GM21423 (cell line): ENCODE measurements around the gene CTDNEP1.
"Not testable (repeated sequence)": the region's sequence is repeated elsewhere in the genome, so short reads cannot be mapped to it uniquely, and the experiment has no call there.

Experiments used
- ATAC-seq: cut with Tn5 transposase; IDR thresholded peaks from one replicate; pipeline ENCODE4 v1.9.1; 2021; ENCODE audit warnings: mild to moderate bottlenecking, moderate library complexity; ENCODE audit not compliant: unreplicated experiment

Gene CTDNEP1

DNA sequence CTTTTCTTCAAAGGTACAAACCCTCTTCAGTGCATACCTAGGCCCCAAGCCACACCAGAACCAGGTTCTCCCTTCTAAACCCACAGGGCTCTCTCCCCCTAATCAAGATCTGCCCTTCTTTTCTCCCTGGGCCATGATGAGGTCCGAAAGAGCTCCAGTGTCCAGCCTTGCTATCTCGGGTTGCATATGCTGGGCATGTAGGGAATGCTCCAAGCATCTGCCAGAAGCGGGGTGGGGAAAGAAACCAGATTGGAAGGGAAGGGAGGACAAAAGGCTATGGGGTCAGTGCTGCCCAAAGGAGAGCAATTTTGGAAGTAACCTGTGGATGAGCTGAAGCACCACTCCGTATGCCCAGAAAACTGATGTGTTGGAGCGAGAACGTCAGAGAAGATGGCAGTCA is 2.3 kb downstream of the CTDNEP1 start:
- no peak for ATAC-seq

DNA sequence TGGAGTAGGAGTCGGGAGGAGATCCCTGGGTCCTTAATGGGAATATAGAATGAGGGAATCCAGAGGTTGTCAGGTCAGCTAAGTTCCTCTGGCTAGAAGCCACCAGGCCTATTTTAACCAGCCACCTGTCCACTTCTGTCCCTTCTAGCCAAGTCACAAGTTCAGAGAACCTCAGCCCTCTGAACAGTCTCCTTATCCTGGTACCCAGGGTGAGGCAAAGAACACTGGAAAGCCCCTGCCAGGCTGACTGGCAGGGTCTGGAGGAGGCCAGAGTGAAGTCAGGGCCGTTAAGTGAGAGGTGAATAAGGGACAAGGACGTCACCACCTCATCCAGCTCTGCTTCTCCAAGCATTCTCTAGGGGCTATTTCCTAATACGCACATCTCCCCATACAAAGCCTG is 2.7 kb downstream of the CTDNEP1 start:
- no peak for ATAC-seq

DNA sequence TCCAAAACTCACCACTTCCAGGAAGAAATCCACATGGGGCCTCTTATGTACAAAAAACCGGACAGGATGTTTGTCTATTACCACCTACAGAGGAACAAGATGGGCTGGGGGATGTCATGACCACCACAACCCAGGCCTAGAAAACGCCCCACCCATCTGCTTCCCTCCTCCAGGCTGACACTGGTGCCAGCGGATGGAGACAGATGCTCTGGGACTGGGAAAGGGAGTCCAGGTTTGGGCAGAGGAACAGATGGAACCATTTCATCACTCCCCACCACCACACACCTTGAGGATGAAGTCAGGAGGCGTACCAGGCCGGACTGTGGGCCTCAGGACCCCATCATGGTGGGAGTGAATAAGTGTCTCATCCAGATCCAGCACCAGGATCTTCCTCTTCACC is 4.8 kb downstream of the CTDNEP1 start:
- no peak for ATAC-seq

DNA sequence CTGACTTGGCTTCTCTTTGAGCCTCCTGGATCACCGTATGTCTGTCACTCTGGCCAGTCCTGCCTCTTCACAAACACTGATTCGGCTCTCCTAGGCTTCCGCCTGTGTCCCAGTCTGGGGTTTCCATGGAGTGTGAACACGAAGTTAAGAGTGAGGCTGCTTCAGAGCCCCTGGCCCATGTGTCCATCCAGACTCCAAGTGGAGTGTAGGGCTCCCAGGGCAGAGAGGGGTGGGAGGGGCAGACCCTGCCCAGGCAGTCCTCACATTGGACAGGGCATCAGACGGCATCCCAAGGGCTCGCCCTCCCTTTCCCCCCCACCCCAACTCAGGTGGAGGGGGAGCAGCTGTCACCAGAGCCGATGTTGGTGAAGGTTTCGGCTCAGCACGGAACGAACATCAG is 7.7 kb downstream of the CTDNEP1 start:
- not testable (repeated sequence) for ATAC-seq

GRCh38 chr17:7243453-7243729 is 8.1 kb downstream of the CTDNEP1 start:
- ATAC-seq: no peak

GRCh38 chr17:7242717-7243452 is 8.6 kb downstream of the CTDNEP1 start:
- ATAC-seq: peak; percentile 39

DNA sequence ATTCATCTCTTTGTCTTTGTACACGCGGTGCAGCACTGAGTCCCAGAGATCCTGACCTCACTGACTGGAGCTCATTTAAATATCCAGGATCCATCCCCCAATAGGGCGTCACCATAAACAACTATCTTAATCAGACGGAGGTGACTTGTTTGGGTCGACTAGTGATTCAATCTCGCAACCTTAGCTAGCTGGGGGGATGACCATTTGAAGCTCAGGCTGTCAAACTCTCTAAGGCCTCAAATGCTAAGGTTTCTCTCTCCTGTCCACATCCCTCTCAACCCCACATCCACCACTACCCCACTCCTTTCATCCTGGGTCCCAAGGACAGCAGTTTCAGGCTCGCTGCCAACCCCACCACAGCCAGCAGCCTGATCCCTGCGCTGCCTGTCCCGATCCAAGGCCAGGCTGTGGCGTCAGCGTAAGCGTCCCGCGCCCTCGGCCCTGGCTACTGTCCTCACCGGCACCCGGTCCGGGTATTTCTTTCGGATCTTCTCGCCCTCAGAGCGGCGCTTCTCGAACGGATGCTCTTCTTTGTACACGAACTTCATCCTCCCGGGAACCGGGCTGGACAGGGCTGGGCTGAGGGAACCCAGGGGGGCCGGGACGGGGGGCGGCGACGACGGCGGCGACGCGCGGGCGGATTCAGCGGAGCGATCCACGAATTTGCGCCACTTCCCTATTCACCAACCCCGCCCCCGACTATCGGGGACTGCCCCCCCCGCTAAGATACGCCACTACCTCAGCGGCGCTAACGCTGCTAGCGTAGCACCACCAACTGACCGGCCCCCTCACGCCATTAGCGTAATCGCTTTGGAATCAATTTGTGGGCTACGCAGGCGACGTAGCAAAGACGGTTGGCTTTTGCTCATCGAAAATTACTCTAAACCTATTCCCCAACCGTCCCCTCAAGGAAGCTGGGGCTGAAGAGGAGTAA is 9.5 kb downstream of the CTDNEP1 start, which contains the start of gene GABARAP:
GABARAP (minus strand) TSS at position 667 of the 934 bp plus-strand sequence; CDS start at position 548, 119 bp downstream.
- peak; percentile 30 for ATAC-seq

DNA sequence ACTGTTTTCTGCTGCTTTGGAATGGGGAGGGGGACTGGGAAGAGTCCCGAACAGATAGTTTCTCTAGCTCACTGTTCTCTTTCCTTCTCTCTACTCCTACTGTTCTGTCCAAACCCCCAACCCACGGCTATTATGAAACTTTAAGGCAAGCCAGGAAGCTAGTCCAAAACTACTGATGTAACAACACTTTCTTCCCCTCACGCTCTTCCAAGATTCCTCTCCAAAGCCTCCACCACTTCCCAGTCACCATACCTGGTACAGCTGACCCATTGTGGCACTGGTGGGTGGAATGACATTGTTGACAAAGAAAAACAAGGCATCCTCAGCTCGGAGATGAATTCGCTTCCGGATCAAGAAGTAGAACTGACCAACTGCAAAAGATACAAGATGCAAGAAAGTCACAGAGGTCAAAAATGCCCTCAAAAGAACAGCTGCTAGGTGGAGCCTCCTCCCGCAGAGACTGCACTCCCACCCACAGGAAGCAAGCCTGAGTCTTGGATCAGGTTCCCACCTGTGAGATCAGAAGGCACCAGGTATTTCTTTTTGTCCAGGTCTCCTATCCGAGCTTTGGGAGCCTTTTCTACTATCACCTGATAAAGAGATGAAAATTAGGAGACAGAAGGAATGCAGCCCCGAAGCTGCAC is 10.3 kb downstream of the CTDNEP1 start:
- no peak for ATAC-seq

DNA sequence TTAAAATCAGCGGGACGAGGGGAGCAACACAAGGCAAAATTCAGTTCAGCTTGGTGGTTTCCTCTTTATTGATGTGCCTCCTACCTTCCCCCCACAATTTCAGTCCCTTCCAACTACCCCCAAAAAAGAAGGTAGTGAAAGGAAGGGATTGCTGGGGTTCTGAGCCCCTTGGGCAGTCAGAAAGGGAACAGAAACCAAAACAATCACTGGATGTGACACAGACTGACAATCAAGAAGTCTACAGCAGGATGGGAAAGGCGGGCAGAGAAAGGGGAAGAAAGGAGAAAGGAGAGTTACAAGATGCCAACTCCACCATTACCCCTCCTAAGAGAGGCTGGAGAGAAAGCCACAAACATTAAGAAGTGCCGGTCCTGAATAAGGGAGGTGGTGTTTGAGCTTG is 11.2 kb downstream of the CTDNEP1 start:
- ATAC-seq: no peak

DNA sequence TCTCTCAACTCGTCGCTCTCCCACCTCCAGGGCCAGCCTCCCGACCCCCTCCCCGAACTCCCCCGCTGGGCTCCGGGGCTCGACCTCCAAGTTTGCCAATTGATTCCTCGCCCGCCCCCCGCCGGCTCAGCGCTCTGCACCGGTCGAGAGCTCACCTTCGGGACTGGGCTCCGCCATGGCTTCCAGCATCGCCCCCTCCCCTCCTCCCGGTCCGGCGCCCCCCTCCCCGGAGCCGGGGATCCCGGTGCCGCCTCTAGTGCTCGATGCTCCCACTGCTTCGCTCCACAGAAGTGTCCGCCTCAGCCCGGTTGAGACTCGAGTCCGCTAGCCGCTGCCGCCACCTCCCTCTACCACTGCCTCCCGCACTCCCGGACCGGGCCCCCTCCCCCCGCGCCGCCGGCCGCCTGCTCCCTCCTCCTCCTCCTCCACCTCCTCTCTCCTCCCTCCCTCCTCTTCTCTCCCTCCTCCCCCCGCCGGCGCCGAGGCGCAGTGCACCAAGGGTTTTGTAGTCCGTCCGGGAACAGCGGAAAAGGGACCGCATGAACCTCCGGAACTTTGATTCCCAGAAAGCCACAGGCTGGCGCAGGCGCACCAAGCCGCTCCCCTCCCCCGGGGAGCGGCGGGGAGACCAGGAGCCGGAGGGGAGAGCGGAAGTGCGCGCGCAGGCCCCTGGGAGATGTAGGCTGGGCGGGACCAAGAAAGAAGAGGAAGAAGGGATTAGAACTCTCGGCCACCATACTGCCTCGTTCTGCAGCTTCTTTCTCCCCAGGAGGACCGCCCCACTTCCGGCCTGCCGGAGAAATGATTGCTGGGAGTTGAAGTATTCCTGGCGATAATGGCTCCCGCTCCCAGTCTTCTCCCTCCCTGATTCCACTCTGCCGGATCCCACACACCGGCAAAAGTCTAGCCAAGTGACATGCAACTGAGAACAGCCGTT is 12.2 kb downstream of the CTDNEP1 start, which contains the start of gene PHF23:
PHF23 (minus strand) TSS at position 367 of the 937 bp plus-strand sequence; CDS start at position 189, 178 bp downstream.
- peak; percentile 52 for ATAC-seq

GRCh38 chr17:7238420-7239090 is 13.0 kb downstream of the CTDNEP1 start:
- ATAC-seq: no peak

GRCh38 chr17:7237761-7238419 is 13.6 kb downstream of the CTDNEP1 start:
- no peak for ATAC-seq

DNA sequence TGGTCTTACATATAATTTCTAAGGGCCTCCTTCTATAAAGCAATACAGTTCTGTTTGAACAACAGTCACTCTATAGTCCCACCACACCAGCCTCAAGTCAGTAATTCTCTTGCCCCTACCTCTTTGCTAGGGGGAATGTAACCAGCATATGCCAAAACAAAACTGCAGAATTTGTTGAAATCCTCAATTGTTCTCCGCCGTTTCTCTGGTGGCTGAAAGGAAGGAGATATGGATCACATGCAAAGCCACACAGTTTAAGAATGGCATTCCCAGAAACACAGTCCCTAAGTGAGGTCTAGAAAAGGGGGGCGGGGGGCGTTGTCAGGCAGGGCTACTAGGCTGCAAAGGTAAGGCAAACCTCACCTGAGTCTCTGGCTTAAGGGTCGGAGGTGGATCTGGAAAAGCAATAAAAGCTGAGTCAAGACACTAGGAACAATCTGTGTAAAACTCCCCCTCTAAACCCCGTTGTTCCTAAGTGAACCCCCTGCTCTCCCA is 14.2 kb downstream of the CTDNEP1 start:
- ATAC-seq: no peak

GRCh38 chr17:7236808-7237207 is 14.7 kb downstream of the CTDNEP1 start:
- ATAC-seq: no peak

GRCh38 chr17:7235693-7236665 is 15.6 kb downstream of the CTDNEP1 start:
- no peak for ATAC-seq

DNA sequence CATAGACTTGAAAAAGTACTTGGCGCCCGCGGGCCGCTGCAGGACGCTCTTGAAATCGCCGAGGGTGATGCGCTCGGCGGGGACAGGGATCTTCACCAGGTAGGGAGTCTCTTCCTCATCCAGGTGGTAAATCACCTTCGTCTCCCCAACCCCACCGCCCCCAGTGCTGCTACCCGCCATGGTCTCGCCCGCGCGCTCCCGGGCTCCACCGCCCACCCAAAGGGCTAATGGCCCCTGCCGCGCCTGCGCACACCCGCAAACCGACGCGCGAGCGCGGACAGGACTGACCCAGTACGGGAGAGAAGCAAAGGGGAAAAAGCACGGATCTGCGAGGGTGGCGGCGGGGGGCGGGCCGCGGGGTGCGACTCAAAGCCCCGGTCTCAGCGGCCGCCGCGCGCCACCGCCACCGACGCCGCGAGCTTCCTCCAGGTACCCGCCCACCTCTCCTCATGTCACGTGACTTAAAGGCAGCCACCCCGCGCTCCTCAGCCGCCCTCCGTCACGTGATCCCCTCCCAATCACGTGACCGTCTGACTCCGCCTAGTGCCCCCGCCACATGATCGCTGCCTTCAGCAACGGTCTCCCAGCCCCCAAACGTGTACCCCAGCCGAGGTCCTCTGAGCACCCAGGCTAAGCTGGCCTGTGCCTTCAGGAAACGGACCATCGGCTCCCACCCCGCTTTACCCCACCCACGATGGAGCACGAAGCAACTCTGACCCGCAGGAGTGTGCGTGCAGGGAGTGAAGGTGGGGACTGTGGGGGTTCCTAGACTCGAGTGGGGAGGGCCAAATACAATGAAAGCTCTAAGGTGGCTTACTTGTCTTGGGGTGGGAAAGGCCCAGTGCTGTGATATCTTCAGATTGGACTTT is 17.2 kb downstream of the CTDNEP1 start, which contains the start of gene DVL2:
DVL2 (minus strand) TSS at position 435 of the 869 bp plus-strand sequence; CDS start at position 180, 255 bp downstream.
- ATAC-seq: peak; percentile 51

DNA sequence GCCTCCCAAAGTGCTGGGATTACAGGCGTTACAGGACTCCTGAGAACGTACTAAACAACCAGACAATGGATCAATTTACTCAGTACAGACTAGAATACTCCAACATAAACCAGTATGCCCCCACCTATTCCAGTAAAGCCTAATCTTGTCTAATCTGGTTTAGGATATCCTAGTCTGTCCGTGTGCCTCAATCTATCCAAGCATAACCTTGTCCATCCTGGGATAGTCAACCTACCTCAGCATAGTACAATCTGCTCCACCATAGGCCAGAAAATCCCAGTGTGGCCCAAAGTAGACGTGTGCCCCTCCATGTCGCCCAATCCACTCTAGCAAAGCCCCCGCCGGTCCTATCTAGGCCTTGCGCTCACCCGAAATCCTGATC is 17.8 kb downstream of the CTDNEP1 start:
- no peak for ATAC-seq
